OCI-LY3 (cell line): Measurements from ENCODE around the gene CCDC6.

ENCODE experiments used
- CTCF ChIP-seq: fragments of 200-600, 300-600 bp; sonication (generic); IDR thresholded peaks from 2 replicates; pipeline ENCODE4 v1.5.1; 2014; ENCODE audit warnings: antibody characterized with exemption, low read length, low read depth
- EZH2phosphoT487 ChIP-seq: fragments of 200-600 bp; shearing (Covaris generic); IDR thresholded peaks from 2 replicates; pipeline ENCODE4 v1.6.1; 2018; ENCODE audit warnings: antibody characterized with exemption, mixed run types, low read depth

GRCh38 chr10:59823111-59823510 lies 83.2 kb downstream of the CCDC6 start:
- TF ChIP-seq CTCF (no peak), EZH2phosphoT487 (no peak)
